Measurements from ENCODE around the gene BUB1B.

The BUB1B gene

GRCh38 chr15:40248006-40248783 is 87.3 kb downstream of the BUB1B start:
- no peak for TF ChIP-seq CTCF (IDR thresholded peaks at IDR 0.05; ENCODE audit: low read depth, low read length)
- no peak overlapping the region for H3K4me3 ChIP-seq (replicated peaks in 1 of 2; ENCODE audit: low read depth in 2 of 2, low read length in 2 of 2)
- DNase-seq (ENCODE audit: low read depth in 2 of 2) = no peak

GRCh38 chr15:40249477-40250303 is 88.8 kb downstream of the BUB1B start:
- peak; percentile 20 to 25 for DNase-seq (ENCODE audit: low read depth in 2 of 2)
- TF ChIP-seq CTCF (IDR thresholded peaks at IDR 0.05; ENCODE audit: low read depth, low read length) = no peak
- no peak overlapping the region for H3K4me3 ChIP-seq (replicated peaks in 1 of 2; ENCODE audit: low read depth in 2 of 2, low read length in 2 of 2)

GRCh38 chr15:40250304-40250656 is 89.4 kb downstream of the BUB1B start:
- no peak for DNase-seq (ENCODE audit: low read depth in 2 of 2)
- TF ChIP-seq CTCF (IDR thresholded peaks at IDR 0.05; ENCODE audit: low read depth, low read length) = no peak

GRCh38 chr15:40250771-40251483 is 90.1 kb downstream of the BUB1B start:
- no peak for DNase-seq (ENCODE audit: low read depth in 2 of 2)
- H3K4me3 ChIP-seq (replicated peaks in 1 of 2; ENCODE audit: low read depth in 2 of 2, low read length in 2 of 2) = no peak overlapping the region
- TF ChIP-seq CTCF (IDR thresholded peaks at IDR 0.05; ENCODE audit: low read depth, low read length) = no peak

More at GRCh38 chr15:40250304-40250656, 89.4 kb downstream of the BUB1B start:
- H3K4me3 ChIP-seq (replicated peaks in 1 of 2; ENCODE audit: low read depth in 2 of 2, low read length in 2 of 2) = no peak overlapping the region

GRCh38 chr15:40251486-40252140 is 90.7 kb downstream of the BUB1B start:
- no peak for DNase-seq (ENCODE audit: low read depth in 2 of 2)
- H3K4me3 ChIP-seq (replicated peaks in 1 of 2; ENCODE audit: low read depth in 2 of 2, low read length in 2 of 2) = no peak overlapping the region
- TF ChIP-seq CTCF (IDR thresholded peaks at IDR 0.05; ENCODE audit: low read depth, low read length) = no peak

GRCh38 chr15:40252141-40252437 is 91.2 kb downstream of the BUB1B start:
- H3K4me3 ChIP-seq (replicated peaks in 1 of 2; ENCODE audit: low read depth in 2 of 2, low read length in 2 of 2) = peak overlapping the region in 1 of 2 donors; percentile 41
- no peak for DNase-seq (ENCODE audit: low read depth in 2 of 2)
- TF ChIP-seq CTCF (IDR thresholded peaks at IDR 0.05; ENCODE audit: low read depth, low read length) = no peak
